Activated T-helper 2 cell treated with anti-CD3 and anti-CD28 coated beads, Interferon-gamma antibody, Interleukin-2, Interleukin-4, amounts not matched to agents 10 μg/mL and 5 μg/mL and 100 μg/mL, durations not matched to agents 14 hours and 24 hours and 36 hours (primary cell): ENCODE results near the gene PAPPA. TPM values are rescaled to one million over a fixed set of nuclear protein-coding genes. Genes with fewer than 3 reads are reported as not detected.

ENCODE experiments used
- DNase-seq: peaks from one replicate; pipeline ENCODE4 v3.0.0; 2021; ENCODE audit warnings: low spot score
- H3K27ac Mint-ChIP-seq: one replicate; pipeline ENCODE4 v1.8.0; 2021; ENCODE audit warnings: mixed read lengths
- H3K27me3 Mint-ChIP-seq: one replicate; pipeline ENCODE4 v1.8.0; 2021; ENCODE audit warnings: low read depth, mixed read lengths
- H3K36me3 Mint-ChIP-seq: one replicate; pipeline ENCODE4 v1.8.0; 2021; ENCODE audit warnings: low read depth, mixed read lengths
- H3K4me1 Mint-ChIP-seq: one replicate; pipeline ENCODE4 v1.8.0; 2021; ENCODE audit warnings: low read depth, mixed read lengths
- H3K4me3 Mint-ChIP-seq: one replicate; pipeline ENCODE4 v1.8.0; 2021; ENCODE audit warnings: low read depth, mild to moderate bottlenecking, moderate library complexity, mixed read lengths
- H3K9me3 Mint-ChIP-seq: one replicate; pipeline ENCODE4 v1.8.0; 2021; ENCODE audit warnings: mixed read lengths
- intact Hi-C: fragments of 100-400 bp; cut with micrococcal nuclease; formaldehyde crosslinking; loops from one replicate; pipeline ENCODE4 v1.15.1; 2023
- total RNA-seq: library from RNA; stranded (reverse); gene quantifications from 2 replicates; pipeline ENCODE4 v1.2.3, GENCODE V29; 2022

Gene PAPPA
- total RNA-seq, 1 donor from 2014 or later, result not detected

- H3K4me1 Mint-ChIP-seq, result no peaks in the 10 kb centered on the region
- intact Hi-C loops, result no loop called here
- no peak overlapping the region for H3K27ac Mint-ChIP-seq
- no peak overlapping the region for H3K4me3 Mint-ChIP-seq
- H3K36me3 Mint-ChIP-seq, result no peaks in the 10 kb centered on the region
- DNase-seq, result no peak
- H3K27me3 Mint-ChIP-seq, result no peaks in the 10 kb centered on the region
- no peaks in the 10 kb centered on the region for H3K9me3 Mint-ChIP-seq
Observed at GRCh38 chr9:116390303-116391228, 237.0 kb downstream of the PAPPA start.

- H3K4me3 Mint-ChIP-seq, result no peak overlapping the region
- DNase-seq, result no peak
- H3K27me3 Mint-ChIP-seq, result no peaks in the 10 kb centered on the region
- intact Hi-C loops, result no loop called here
- no peaks in the 10 kb centered on the region for H3K9me3 Mint-ChIP-seq
- H3K27ac Mint-ChIP-seq, result no peak overlapping the region
- H3K4me1 Mint-ChIP-seq, result no peaks in the 10 kb centered on the region
- H3K36me3 Mint-ChIP-seq, result no peaks in the 10 kb centered on the region
Observed at GRCh38 chr9:116391306-116391900, 237.8 kb downstream of the PAPPA start.

DNA sequence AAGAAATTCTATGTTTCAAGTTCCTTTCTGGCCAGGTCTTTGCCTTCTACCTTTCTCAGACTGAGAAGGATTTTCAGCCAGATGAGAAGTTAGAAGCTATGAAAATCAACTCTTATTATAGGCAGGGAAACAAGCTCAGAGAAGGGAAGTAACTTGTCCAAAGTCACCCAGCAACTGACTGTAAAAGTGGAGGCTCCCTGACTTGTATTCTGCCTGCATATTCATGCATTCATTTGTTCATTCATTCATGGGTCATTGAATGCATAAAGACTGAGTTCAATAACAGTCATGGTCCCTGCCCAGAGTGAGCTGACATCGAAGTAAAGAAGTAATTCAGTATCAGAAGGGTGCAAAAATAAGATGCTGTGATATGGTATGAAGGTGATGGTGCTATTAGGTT is 239.6 kb downstream of the PAPPA start:
- DNase-seq, result no peak
- Mint-ChIP-seq H3K4me1 (no peaks in the 10 kb centered on the region), H3K27ac (no peak overlapping the region), H3K9me3 (no peaks in the 10 kb centered on the region), H3K4me3 (no peak overlapping the region), H3K27me3 (no peaks in the 10 kb centered on the region), H3K36me3 (no peaks in the 10 kb centered on the region)
- intact Hi-C loops, result no loop called here

GRCh38 chr9:116394070-116394469 is 240.5 kb downstream of the PAPPA start:
- Mint-ChIP-seq H3K4me1 (no peaks in the 10 kb centered on the region), H3K4me3 (no peak overlapping the region), H3K27ac (no peak overlapping the region), H3K27me3 (no peaks in the 10 kb centered on the region), H3K36me3 (no peaks in the 10 kb centered on the region), H3K9me3 (no peaks in the 10 kb centered on the region)
- no peak for DNase-seq
- intact Hi-C loops, result no loop called here

DNA sequence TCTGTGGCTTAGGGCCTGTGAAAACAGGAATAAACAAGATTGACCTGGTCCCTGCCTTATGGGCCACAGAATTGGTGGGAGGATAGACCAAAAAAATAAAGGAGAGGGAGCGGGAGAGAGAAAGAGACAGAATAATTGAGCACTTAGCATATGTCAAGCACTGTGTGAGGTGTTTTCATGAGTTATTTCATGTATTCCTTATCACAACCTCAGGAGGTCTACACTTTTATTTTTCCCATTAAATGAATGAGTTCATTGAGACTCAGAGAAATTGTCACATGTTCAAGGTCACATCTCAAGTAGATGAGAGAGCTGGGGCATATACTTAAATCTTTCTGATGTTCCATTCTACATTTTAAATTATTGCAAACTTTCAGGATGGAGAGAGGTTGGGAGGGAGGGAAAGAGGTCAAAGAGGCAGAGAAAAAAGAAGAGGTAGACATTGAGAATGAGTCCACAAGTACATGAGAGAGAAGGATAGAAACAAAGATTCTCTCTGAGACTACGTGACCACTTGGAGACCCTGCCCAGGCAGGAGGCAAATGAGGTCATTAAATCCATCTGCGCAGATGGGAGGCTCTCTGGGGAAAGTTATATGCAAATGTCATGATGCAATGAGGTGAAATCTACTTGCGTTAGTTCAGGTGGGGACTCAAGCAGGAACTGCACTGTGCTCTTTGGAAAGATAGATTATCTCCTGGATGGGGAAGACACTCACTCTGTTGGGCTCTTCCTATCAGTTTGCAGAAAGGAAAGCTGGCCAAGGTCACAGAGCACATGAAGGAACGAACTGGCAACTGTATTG is 241.5 kb downstream of the PAPPA start:
- Mint-ChIP-seq H3K4me3 (no peak overlapping the region), H3K4me1 (no peaks in the 10 kb centered on the region), H3K27ac (no peak overlapping the region), H3K27me3 (no peaks in the 10 kb centered on the region), H3K9me3 (no peaks in the 10 kb centered on the region), H3K36me3 (no peaks in the 10 kb centered on the region)
- intact Hi-C loops, result no loop called here
- DNase-seq, result no peak

- H3K27ac Mint-ChIP-seq, result no peak overlapping the region
- no peaks in the 10 kb centered on the region for H3K9me3 Mint-ChIP-seq
- H3K4me1 Mint-ChIP-seq, result no peaks in the 10 kb centered on the region
- no peaks in the 10 kb centered on the region for H3K27me3 Mint-ChIP-seq
- DNase-seq, result no peak
- H3K36me3 Mint-ChIP-seq, result no peaks in the 10 kb centered on the region
- intact Hi-C loops, result no loop called here
- no peak overlapping the region for H3K4me3 Mint-ChIP-seq
Observed at GRCh38 chr9:116395699-116396037, 242.1 kb downstream of the PAPPA start.

- Mint-ChIP-seq H3K27me3 (no peaks in the 10 kb centered on the region), H3K36me3 (no peaks in the 10 kb centered on the region), H3K9me3 (no peaks in the 10 kb centered on the region), H3K4me1 (no peaks in the 10 kb centered on the region), H3K4me3 (no peak overlapping the region), H3K27ac (no peak overlapping the region)
- intact Hi-C loops, result no loop called here
- DNase-seq, result no peak
Observed at GRCh38 chr9:116403171-116403570, 249.6 kb downstream of the PAPPA start.

DNA sequence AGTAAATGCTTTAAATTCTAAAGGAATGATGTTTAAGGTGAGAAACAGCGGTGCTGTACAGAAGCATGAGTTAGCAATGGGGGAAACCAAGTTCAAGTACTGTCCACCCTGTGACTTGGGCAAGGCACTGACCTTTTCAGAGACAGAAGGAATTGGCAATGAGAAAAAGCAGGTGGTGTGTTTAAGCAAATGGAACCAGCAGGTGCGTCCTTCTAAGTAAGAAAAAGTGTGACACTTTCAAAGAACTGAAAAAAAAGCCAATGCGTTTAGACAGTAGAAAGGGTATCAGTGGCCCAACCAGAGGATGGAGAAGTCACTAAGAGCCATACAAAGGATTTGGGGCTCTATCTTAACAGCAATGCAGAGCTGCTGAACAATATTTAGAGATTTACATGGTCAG is 250.6 kb downstream of the PAPPA start:
- DNase-seq, result no peak
- Mint-ChIP-seq H3K4me3 (no peak overlapping the region), H3K27ac (no peak overlapping the region), H3K36me3 (no peaks in the 10 kb centered on the region), H3K9me3 (no peaks in the 10 kb centered on the region), H3K4me1 (no peaks in the 10 kb centered on the region), H3K27me3 (no peaks in the 10 kb centered on the region)
- intact Hi-C loops, result no loop called here

DNA sequence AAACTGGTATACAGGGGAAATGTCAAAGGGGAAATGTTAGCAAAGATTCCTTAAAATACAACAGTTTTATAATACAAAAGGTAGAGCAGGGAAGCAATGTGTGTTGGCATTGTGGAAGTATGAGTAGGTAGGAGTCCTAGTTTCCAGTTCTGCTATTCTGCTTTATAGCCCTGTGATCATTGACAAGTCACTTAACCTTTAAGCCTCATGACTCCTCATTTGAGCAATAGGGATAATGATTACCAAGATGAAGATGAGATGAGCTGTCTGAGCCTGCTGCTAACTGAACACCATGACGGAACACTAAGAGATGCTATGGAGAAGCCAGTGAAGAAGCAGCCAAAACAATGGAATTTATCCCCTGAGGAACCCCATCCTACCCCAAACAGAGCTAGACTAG is 251.7 kb downstream of the PAPPA start:
- Mint-ChIP-seq H3K36me3 (no peaks in the 10 kb centered on the region), H3K9me3 (no peaks in the 10 kb centered on the region), H3K27me3 (no peaks in the 10 kb centered on the region), H3K4me3 (no peak overlapping the region), H3K4me1 (no peaks in the 10 kb centered on the region), H3K27ac (no peak overlapping the region)
- intact Hi-C loops, result no loop called here
- DNase-seq, result no peak

DNA sequence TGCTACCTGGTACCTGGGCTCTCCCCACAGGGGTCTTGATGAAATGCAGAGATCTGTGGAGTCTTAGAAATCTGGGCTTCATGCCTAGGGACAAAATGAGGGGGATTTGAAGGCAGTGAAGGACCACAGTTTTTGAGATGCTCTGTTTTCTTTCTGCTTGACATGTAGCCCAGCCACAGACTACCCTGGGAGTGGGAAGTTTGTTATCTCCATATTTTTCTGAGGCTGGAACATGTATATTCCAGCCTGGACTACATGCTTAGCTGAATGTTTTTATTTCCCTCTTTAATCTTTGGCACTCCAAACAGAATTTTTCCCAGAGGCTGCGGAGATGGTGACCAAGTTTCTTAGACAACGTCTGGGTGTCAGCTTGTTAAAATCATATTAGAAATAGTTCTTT is 252.9 kb downstream of the PAPPA start:
- no peak overlapping the region for H3K4me3 Mint-ChIP-seq

DNA sequence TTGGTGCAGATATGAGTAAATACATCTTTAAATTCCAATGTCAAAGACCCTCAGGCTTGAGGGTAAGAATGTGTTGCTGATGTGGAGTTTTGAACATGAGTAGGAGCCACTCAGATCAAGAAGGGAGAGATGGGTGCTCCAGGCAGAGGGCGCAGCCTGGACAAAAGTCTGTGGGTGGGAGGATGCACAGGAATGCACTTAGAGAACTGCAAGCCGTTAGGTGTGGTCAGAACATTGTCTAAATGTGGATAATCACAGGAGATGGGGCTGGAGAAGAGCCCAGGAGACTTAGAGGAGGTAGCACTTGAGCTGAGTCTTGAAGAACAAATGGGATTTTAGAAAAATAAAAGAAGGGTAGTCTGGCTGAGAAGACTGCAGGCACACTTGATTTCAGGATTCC is 255.5 kb downstream of the PAPPA start:
- no peak overlapping the region for H3K27ac Mint-ChIP-seq
- no peaks in the 10 kb centered on the region for H3K36me3 Mint-ChIP-seq
- no peak overlapping the region for H3K4me3 Mint-ChIP-seq
- H3K4me1 Mint-ChIP-seq, result no peaks in the 10 kb centered on the region
- no peak for DNase-seq
- H3K27me3 Mint-ChIP-seq, result no peaks in the 10 kb centered on the region
- no peaks in the 10 kb centered on the region for H3K9me3 Mint-ChIP-seq
- intact Hi-C loops, result no loop called here

More for the DNA sequence above, 252.9 kb downstream of the PAPPA start:
- Mint-ChIP-seq H3K9me3 (no peaks in the 10 kb centered on the region), H3K27ac (no peak overlapping the region), H3K36me3 (no peaks in the 10 kb centered on the region), H3K27me3 (no peaks in the 10 kb centered on the region), H3K4me1 (no peaks in the 10 kb centered on the region)
- intact Hi-C loops, result no loop called here
- DNase-seq, result no peak

GRCh38 chr9:116409638-116410037 is 256.0 kb downstream of the PAPPA start:
- no peaks in the 10 kb centered on the region for H3K4me1 Mint-ChIP-seq
- DNase-seq, result no peak
- no peaks in the 10 kb centered on the region for H3K36me3 Mint-ChIP-seq
- no peaks in the 10 kb centered on the region for H3K9me3 Mint-ChIP-seq
- no peaks in the 10 kb centered on the region for H3K27me3 Mint-ChIP-seq
- H3K27ac Mint-ChIP-seq, result no peak overlapping the region
- intact Hi-C loops, result no loop called here
- no peak overlapping the region for H3K4me3 Mint-ChIP-seq

- no peaks in the 10 kb centered on the region for H3K9me3 Mint-ChIP-seq
- intact Hi-C loops, result no loop called here
- no peaks in the 10 kb centered on the region for H3K27me3 Mint-ChIP-seq
- H3K27ac Mint-ChIP-seq, result no peak overlapping the region
- DNase-seq, result no peak
- no peaks in the 10 kb centered on the region for H3K4me1 Mint-ChIP-seq
- no peak overlapping the region for H3K4me3 Mint-ChIP-seq
- no peaks in the 10 kb centered on the region for H3K36me3 Mint-ChIP-seq
Observed at GRCh38 chr9:116411506-116411905, 257.9 kb downstream of the PAPPA start.
